H4 (cell line): ENCODE measurements around the gene KCNQ1. TPM values are rescaled to one million over a fixed set of nuclear protein-coding genes. Genes with fewer than 3 reads are reported as not detected.

Experiments used
- DNase-seq: peaks from one replicate; pipeline ENCODE4 v3.0.0-alpha.2; 2015; ENCODE audit warnings: low spot score
- total RNA-seq: library from RNA; depleted of rRNA; stranded (reverse); fragments of >200 nt; shearing (Covaris generic); gene quantifications from 2 replicates; pipeline ENCODE4 v1.2.3, GENCODE V29; 2014

Gene KCNQ1
- total RNA-seq, 1 experiment from 2014 or later: 0.04 TPM

DNA sequence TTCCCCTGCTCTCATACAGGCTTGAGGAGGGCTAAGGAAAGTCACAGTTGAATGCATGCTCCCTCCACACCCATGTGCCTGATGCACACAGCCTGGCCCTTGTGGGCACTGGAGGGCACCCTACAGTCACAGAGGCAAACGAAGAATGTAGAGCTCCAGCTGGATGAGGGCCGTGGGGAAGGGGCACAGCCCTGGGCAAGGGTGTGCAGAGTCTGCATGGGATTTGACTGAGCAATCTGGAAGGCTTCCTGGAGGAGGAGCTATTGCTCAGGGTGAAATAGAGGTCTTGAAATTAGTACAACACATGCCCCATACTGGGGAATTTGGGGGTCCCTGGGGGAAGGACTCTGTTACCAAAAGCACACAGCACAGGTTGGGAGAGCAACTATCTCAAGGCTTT, 64.0 kb downstream of the KCNQ1 start:
- peak; percentile 2 for DNase-seq

DNA sequence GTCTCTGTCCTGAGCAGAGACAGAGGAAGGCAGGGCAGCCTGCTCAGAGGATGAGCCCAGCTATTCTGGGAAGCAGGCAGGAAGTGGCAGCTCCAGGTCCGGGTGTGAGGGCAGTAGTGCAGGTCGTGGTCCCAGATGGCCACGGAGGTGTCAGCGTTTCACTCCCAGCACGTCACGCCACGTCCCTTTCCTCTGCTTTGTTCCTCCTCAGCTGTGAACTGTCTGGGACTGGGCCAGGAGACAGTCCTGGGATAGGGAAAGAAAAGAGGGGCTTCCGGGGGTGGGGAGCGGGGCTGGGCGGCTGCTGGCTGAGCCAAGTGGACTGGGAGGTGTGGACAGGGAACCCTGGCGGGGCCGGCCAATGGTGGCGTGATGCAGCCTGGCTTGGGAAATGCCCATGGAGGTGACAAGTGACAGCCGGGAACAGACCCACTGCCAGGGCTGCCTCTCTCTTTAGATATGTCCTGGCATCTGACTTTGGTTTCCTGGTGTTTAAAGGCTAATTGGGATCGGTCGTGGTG, 64.7 kb downstream of the KCNQ1 start:
- no peak for DNase-seq

DNA sequence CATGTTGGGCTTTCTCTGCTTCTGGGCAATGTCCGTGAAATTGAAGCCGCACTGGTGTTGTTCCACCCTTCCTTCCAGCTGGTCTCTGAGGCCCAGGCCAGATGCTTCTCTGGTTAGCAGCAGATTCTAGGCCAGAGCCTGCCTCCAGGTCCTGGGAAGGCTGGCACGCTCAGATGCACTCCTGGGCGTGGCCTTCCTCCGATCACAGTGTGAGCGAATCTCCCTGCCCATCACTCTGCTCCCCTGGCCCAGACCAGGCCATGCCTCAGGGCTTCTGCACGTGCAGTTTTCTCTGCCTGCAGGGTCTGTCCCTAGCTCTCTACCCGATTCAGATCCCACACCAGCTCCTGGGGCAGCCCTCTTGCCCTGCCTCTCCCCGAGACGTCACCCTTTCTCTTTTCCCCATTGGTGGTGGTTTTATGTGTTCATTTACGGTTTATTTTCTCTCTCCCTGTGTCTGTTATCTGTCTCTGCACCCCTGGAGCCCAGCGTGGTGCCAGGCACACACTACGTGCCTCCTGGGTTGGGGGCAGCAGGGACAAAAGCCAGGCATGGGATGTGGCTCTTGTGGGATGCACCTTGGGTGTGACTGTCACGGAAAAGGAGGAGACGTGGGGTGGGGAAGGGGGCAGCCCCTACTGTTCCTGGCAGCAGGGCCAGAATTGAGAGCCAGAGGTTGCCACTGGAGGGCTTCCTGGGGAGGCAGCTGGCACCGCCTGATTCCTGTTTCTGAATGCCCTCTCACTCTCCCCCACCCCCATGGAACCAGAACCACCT, 66.0 kb downstream of the KCNQ1 start:
- DNase-seq: no peak

DNA sequence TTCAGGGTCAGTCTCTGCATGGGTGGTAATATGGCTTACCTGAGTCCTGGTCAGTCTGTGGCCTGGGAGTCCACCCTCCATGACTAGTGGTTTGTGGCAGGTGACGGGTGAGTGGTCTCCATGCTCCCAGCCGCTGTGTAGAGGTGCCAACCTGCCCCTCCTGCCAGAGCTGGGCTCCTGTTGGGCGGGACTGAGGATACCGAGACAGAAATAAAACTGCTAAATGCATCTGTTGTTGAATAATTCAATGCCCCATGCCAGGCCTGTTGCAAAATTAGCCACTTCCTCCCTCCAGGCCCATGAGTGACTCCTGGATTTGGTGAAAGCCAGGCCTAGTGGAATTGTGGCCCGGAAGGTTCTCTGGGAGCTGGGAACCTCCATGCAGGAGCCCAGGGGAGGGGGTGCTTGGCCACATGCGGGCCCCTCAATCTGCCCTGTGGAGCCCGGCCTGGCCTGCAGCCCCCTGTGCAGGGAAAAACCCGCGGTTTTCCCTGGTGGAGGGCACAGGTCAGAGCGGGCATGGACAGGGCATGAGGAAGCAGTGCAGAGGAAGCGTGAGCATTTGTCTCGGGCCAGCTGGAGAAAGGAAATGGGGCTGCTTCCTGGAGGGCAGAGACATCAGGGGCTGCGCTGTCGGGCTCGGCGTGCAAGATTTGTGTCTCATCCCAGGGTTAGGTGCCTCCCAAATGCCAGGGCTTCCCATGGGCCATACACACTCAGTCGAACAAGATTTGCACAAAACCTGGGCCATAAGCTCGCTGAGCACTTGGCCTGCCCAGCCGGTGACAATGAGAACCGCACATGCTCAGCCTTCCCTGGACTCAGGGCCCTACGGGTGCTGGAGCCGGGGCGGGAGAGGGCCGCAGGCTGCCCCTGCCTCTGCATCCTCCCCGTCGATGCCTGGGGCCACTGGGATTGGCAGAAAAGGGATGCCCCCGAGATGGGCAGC, 66.9 kb downstream of the KCNQ1 start:
- DNase-seq: no peak

DNA sequence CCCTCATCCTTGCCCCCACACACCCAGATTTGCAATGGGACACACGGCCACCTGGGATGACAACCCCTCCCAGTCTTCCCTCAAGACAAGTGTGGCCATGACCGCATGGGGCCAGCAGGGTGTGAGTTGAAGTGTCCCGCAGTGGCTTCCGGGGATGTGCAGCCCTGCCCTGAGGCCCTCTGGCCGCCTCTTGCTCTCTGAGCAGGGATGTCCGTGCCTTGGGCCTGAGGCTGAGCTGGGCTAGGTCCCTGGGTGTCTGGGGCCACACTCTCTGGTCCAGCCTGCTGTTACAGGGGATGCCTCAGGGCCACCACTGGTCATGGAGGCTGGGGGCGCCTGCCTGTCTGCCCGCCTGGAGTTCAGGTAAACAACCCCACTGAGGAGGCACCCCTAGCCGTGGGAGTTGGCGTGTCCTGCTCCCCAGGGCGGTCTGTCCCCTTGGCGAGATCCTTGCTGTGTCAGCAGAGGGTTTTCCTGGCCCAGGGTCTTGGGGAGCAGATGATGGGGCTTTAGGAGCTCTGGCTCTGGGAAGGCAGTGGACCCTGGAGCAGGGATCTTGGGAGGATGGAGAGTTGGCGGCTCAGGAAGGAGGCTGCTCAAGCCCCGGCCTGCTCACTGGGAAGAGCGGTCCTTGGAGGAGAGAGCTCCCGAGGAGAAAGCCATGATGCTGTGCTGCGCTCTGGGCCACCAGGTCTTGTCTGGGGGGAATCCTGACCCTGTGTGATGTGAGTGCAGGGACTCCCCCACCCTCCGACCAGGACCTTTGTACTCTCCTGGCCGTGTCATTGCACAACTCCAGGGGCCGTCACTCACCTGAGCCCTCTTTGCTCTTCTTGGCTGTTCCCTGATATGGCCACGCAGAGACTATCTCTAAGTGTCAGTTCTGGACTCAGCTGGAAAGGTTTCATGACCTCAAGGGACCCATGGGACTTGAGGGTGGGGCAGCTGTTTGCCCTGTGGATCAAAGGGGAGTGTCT, 67.9 kb downstream of the KCNQ1 start:
- DNase-seq: no peak

- DNase-seq: no peak
Observed at GRCh38 chr11:2513441-2513840, 68.6 kb downstream of the KCNQ1 start.

DNA sequence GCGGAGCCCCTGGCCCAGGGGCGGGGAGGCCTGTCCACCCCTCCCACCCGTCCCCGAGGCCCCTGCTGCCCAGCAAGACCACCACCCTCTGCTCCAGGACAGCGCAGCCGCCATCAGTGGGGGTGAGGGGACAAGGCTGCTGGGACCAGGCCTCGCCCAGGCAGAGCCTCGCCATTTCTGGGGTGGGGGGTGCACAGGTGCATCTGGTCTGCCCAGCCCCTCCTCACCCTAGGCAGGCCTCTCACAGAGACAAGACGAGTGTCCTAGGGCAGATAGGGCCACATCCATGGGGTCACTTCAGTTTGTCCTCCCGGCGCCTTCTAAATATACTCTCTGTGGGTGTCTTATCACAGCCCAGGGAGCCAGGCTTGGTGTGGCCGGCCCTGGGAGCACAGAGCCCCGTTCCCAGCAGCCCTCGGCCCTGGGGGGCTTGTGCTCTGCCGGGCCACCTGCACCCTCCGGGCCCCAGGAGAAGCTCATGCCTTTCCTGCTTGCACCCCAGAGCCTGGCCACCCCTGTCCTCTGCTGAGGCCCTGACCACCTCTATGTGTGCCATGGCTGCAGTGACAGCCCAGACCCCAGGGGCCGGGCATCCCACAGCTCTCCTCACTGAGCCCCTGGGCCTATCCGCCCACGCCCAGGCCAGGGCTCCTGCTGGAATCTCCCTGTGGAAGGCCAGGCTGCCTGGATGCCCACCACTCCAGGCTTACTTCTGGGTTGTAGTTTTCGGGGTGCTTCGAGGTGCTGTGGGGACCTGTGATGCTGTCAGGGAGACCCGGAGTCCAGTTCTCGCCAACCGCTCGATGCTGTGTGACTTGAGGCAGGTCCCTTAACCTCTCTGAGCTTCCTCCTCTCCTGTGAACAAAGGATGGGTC, 70.8 kb downstream of the KCNQ1 start:
- no peak for DNase-seq

DNA sequence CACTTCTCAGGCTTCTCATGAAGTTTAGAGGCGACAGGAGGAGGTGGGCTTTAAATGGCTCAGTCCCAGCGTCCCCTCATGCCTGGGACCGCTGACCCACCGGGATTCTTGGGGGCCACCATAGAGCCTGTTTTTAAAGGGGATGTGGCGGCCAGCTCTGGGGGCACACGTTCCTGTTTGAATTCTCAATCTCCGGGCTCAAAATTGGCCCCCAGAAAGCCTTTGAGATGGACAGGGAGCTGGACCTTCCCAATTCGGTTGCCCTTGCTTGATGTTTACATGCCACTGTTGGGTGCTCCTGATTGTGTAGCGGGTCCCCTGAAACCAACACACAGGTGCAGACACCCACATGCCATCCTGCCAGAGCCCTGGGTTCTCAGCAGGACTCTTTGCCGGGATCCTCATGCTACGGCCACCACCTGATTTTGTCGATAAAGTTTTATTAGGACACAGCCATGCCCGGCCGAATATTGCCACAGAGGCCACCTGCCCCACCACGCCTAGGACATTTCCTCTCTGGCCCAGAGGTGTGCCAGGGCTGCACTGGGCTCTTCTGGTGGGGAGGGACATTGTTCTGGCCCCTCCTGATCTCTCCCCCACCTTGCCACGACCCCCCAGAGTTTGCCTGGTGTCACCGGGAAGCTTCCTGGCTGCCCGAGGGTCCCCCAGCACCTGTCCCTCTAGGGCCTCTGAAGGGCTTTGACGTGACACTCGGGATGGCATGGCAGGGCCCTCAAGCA, 71.6 kb downstream of the KCNQ1 start:
- no peak for DNase-seq

- no peak for DNase-seq
Observed at GRCh38 chr11:2517016-2517385, 72.2 kb downstream of the KCNQ1 start.

- no peak for DNase-seq
Observed at GRCh38 chr11:2517386-2518064, 72.7 kb downstream of the KCNQ1 start.

DNA sequence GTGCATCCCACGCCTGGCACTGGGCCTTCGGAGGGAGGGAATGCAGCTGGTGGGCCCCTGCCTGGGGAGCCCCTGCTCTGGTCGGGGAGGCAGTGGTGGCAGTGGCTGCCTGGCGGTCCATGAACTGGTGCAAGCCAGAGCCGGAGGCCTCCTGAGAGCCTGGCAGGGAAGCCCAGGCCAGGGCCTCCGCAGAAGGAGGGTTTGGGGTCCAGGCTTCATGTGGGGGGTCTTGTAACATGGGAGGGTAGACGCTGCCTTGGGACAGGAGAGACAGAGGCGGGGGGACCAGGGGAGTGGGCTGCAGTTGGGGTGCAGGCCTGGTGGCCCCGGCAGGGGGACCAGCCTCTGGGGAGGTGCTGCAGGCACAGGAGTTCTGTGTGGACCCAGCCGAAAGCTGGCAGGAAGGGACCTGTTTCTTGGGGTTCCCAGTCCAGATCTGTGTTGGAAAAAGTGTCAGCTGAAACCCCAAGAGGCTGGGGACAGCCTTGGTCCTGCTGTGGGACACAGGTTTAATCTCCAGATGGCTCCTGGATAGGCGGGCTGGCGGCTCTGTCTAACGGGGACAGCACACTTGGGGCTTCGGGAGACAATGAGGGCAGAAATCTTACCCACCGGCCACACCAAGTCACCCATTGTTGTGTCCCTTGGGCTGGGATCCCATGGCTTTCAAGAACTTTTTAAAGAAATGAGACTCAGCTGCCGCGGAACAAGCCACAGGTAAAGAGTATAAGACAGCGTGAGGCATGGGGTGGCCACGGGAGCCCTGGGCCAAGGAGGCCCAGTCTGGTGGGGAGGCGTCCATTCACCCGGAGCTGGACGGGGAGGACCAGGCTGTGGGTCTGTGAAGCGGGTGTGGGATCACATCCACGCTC, 73.5 kb downstream of the KCNQ1 start:
- DNase-seq: no peak

- no peak for DNase-seq
Observed at GRCh38 chr11:2518983-2519340, 74.2 kb downstream of the KCNQ1 start.

GRCh38 chr11:2519517-2519861, 74.7 kb downstream of the KCNQ1 start:
- DNase-seq: no peak

DNA sequence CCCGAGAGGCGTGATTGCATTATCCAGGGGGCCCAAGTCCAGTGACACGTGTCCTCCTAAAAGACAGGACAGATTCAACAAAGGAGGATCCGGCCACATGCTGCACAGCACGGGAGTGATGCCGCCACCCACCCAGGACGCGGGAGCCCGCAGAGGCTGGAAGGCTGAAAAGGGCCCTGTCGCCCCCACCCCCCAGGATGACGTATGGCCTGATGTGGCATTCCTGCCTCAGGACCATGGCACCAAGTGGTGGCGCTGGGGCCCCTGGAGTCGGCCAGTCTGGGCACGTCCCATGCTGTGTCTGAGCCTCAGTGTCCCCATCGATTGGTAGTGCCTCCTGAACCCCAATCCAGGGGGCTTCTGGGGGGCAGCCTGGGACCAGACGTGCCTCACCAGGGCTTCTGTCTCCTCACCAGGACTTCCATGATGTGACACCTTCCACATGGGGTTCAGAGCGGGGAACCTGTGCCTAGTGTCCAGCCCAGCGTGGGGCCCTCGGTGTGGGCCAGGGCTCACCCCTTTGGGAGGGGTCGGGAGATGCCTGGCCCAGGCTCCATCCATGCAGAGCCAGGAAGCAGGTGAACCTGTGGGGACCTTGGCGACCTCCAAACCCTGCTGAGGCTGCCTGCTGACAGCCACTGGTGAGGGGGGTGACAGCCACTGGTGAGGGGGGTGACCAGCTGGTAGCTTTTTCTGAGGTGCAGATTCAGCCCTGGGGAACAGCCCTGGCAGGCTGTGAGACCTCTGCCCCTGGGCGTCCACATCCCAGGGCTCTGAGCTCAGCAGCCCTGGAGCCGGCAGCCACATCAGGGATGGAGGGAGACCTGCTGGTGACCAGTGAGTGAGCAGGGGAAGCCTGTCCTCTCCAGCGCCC, 75.3 kb downstream of the KCNQ1 start:
- no peak for DNase-seq

- no peak for DNase-seq
Observed at GRCh38 chr11:2520736-2521035, 75.9 kb downstream of the KCNQ1 start.

- DNase-seq: no peak
Observed at GRCh38 chr11:2521081-2521732, 76.4 kb downstream of the KCNQ1 start.
